Nephron progenitor cell (in vitro differentiated cells): ENCODE data around the gene GFI1B.

Source experiments
- DNase-seq: peaks from one replicate; pipeline ENCODE4 v3.0.0; 2021
- H3K27ac Mint-ChIP-seq: 2 replicates; pipeline ENCODE4 v1.8.0; 2021; ENCODE audit warnings: mild to moderate bottlenecking, moderate library complexity, mixed read lengths
- H3K27me3 Mint-ChIP-seq: 2 replicates; pipeline ENCODE4 v1.8.0; 2021; ENCODE audit warnings: mild to moderate bottlenecking, low read depth, mixed read lengths; ENCODE audit not compliant: poor library complexity
- H3K36me3 Mint-ChIP-seq: 2 replicates; pipeline ENCODE4 v1.8.0; 2021; ENCODE audit warnings: low read depth, mixed read lengths
- H3K4me1 Mint-ChIP-seq: 2 replicates; pipeline ENCODE4 v1.8.0; 2021; ENCODE audit warnings: mixed read lengths
- H3K4me3 Mint-ChIP-seq: 2 replicates; pipeline ENCODE4 v1.8.0; 2021; ENCODE audit warnings: mild to moderate bottlenecking, moderate library complexity, mixed read lengths
- H3K9me3 Mint-ChIP-seq: 2 replicates; pipeline ENCODE4 v1.8.0; 2021; ENCODE audit warnings: mild to moderate bottlenecking, moderate library complexity, mixed read lengths
- TF ChIP-seq, protein P1 (sequence below): fragments of 200-600 bp; sonication (generic); IDR thresholded peaks from 2 replicates; pipeline ENCODE4 v1.5.0; 2021; ENCODE audit warnings: antibody characterized with exemption

The GFI1B gene

DNA sequence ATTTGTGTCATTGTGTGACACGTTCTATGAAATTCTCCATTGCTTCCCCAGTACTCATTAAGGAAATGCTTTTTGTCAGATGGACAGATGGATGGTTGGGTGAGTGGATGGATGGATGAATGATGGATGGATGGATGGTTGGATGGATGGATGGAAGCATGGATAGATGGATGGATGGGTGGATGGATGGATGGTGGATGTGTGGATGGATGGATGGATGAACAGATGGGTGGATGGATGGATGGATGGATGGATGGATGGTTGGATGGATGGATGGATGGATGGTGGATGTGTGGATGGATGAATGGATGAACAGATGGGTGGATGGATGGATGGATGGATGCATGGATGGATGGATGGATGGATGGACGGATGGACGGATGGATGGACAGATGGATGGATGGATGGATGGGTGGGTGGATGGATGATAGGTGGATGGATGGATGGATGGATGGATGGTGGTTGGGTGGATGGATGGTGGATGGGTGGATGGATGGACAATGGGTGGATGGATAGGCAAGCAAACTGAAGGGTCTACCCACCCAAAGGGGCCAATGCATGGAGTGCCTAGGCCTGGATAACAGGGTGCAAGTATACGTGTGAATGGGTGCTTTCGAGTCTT is 28.3 kb downstream of the GFI1B start:
- TF ChIP-seq, protein P1, sequence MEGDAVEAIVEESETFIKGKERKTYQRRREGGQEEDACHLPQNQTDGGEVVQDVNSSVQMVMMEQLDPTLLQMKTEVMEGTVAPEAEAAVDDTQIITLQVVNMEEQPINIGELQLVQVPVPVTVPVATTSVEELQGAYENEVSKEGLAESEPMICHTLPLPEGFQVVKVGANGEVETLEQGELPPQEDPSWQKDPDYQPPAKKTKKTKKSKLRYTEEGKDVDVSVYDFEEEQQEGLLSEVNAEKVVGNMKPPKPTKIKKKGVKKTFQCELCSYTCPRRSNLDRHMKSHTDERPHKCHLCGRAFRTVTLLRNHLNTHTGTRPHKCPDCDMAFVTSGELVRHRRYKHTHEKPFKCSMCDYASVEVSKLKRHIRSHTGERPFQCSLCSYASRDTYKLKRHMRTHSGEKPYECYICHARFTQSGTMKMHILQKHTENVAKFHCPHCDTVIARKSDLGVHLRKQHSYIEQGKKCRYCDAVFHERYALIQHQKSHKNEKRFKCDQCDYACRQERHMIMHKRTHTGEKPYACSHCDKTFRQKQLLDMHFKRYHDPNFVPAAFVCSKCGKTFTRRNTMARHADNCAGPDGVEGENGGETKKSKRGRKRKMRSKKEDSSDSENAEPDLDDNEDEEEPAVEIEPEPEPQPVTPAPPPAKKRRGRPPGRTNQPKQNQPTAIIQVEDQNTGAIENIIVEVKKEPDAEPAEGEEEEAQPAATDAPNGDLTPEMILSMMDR: no peak
- H3K4me3 Mint-ChIP-seq: no peak overlapping the region
- DNase-seq: no peak
- H3K36me3 Mint-ChIP-seq: no peaks in the 10 kb centered on the region
- peaks cover 16% of the 10 kb centered on the region for H3K4me1 Mint-ChIP-seq
- peaks cover 43% of the 10 kb centered on the region for H3K27me3 Mint-ChIP-seq
- no peak overlapping the region for H3K27ac Mint-ChIP-seq
- H3K9me3 Mint-ChIP-seq: peaks cover 5% of the 10 kb centered on the region

DNA sequence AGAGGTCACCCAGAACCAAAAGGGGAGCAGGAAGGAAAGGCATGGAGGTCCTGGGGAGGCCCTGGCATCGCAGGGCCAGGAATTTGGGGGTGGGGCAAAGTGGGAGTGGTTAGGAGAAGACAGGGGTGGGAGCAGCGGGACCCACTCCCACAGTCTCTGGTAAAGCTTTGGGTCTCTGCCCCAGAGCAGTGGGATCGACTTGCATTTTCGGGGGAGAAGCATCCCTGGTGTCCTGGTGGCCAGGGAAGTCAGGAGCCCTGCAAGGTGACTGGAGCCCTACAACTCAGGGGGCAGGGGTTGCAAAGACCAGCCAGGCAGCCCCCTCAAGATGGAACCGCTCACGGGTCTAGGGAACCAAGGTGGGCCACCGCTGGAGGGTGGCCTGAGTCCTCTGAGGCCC is 29.9 kb downstream of the GFI1B start:
- Mint-ChIP-seq H3K9me3 (peaks cover 5% of the 10 kb centered on the region), H3K36me3 (no peaks in the 10 kb centered on the region), H3K4me1 (peaks cover 10% of the 10 kb centered on the region), H3K27ac (no peak overlapping the region), H3K27me3 (peaks cover 41% of the 10 kb centered on the region), H3K4me3 (no peak overlapping the region)
- TF ChIP-seq, protein P1: no peak
- DNase-seq: no peak

DNA sequence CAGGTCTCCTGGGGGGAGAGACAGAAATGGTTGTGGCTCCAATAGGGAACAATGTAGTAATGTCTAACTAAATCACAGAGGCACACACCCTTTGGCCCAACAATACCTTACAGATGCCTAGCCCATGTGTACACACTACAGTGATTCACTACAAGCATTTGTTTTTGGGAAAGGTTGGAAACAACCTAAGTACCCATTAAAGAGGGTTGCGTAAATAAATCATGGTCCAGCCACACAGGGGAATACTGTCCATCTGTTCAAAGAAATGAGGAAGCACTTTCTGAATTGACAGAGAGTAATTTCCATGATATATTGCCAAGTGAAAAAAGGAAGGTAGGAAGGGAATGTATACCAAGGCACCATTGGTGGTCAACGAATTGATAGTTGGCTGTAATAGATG is 30.3 kb downstream of the GFI1B start:
- TF ChIP-seq, protein P1: no peak
- Mint-ChIP-seq H3K4me1 (peaks cover 6% of the 10 kb centered on the region), H3K27ac (no peak overlapping the region), H3K27me3 (peaks cover 42% of the 10 kb centered on the region), H3K4me3 (no peak overlapping the region), H3K36me3 (no peaks in the 10 kb centered on the region), H3K9me3 (peaks cover 5% of the 10 kb centered on the region)
- no peak for DNase-seq

DNA sequence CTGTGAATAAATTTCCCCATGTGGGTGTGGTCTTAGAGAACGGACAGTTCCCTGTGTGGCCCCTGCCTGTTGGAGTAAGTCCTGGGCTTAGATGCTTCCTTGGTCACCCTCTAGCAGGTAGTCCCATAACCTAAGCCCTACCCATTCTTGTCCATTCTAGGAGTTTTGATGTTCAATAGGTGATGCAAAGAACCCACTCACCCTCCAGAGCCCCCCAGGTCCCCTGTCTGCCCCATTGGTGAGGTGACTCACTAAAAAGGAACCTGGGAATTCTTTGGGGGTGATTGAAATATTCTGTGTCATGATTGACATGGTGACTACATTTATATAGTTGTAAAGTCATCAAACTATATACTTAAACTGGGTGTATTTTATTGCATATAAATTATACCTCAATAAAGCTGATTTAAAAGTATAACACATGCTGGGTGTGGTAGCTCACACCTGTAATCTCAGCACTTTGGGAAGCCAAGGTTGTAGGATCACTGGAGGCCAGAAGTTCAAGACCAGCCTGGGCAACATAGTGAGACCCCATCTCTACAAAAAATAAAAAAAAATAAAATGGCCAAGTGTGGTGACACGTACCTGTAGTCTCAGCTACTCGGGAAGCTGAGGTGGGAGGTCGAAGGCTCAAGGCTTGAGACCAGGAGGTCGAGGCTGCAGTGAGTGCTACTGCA is 31.6 kb downstream of the GFI1B start:
- Mint-ChIP-seq H3K9me3 (peaks cover 6% of the 10 kb centered on the region), H3K36me3 (no peaks in the 10 kb centered on the region), H3K4me3 (no peak overlapping the region), H3K4me1 (no peaks in the 10 kb centered on the region), H3K27me3 (peaks cover 54% of the 10 kb centered on the region), H3K27ac (no peak overlapping the region)
- TF ChIP-seq, protein P1: no peak
- DNase-seq: no peak

DNA sequence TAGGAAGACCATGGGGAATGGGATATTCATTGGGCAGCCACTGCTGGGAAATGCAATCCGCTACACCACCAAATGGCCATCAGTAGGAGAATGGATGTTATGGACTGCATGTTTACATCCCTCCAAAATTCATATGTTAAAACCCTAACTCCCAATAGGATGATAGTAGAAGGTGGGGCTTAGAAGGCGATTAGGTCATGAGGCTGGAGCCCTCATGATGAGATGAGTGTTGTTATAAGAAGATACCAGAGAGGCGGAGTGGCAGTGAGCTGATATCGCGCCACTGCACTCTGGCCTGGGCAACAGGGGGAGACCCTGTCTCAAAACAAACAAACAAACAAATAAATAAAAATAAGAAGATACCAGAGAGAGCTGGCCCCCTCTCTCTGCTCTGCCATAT is 36.2 kb downstream of the GFI1B start:
- H3K27me3 Mint-ChIP-seq: peaks cover 69% of the 10 kb centered on the region
- H3K27ac Mint-ChIP-seq: no peak overlapping the region
- no peaks in the 10 kb centered on the region for H3K4me1 Mint-ChIP-seq
- DNase-seq: no peak
- TF ChIP-seq, protein P1: no peak
- H3K9me3 Mint-ChIP-seq: peaks cover 25% of the 10 kb centered on the region
- H3K36me3 Mint-ChIP-seq: no peaks in the 10 kb centered on the region
- no peak overlapping the region for H3K4me3 Mint-ChIP-seq
